WTC11 (cell line): ENCODE results near the gene SLU7.

Experiments used
- ESRRA ChIP-seq: sonication (generic); formaldehyde crosslinking; IDR thresholded peaks from 2 replicates; pipeline ENCODE4 v1.8.1; 2022; ENCODE audit warnings: mild to moderate bottlenecking, missing genetic modification reagents, borderline replicate concordance
- GABPB1 ChIP-seq: sonication (generic); formaldehyde crosslinking; IDR thresholded peaks from 2 replicates; pipeline ENCODE4 v1.8.1; 2023; ENCODE audit warnings: mild to moderate bottlenecking, missing genetic modification reagents
- IRF2 ChIP-seq: sonication (generic); formaldehyde crosslinking; IDR thresholded peaks from 2 replicates; pipeline ENCODE4 v1.8.0; 2022; ENCODE audit warnings: low read depth, missing genetic modification reagents, borderline replicate concordance
- NFYB ChIP-seq: sonication (generic); formaldehyde crosslinking; conservative IDR thresholded peaks from 2 replicates; pipeline ENCODE4 v1.8.0; 2022; ENCODE audit warnings: low read depth, missing genetic modification reagents
- NR2C2 ChIP-seq: sonication (generic); formaldehyde crosslinking; IDR thresholded peaks from 2 replicates; pipeline ENCODE4 v1.8.0; 2022; ENCODE audit warnings: mild to moderate bottlenecking, missing genetic modification reagents
- ZNF138 ChIP-seq: sonication (generic); formaldehyde crosslinking; conservative IDR thresholded peaks from 2 replicates; pipeline ENCODE4 v1.8.1; 2022; ENCODE audit warnings: mild to moderate bottlenecking, moderate library complexity, missing genetic modification reagents
- TF ChIP-seq, protein P1 (sequence below): sonication (generic); formaldehyde crosslinking; conservative IDR thresholded peaks from 2 replicates; pipeline ENCODE4 v1.8.1; 2022; ENCODE audit warnings: mild to moderate bottlenecking, missing genetic modification reagents
- TF ChIP-seq, protein P2 (sequence below): fragments of 200-600 bp; IDR thresholded peaks from 2 replicates; pipeline ENCODE4 v1.8.0; 2022; ENCODE audit warnings: antibody characterized with exemption

GRCh38 chr5:160445132-160445531 lies 26.3 kb upstream of the SLU7 start:
- TF ChIP-seq, protein P1, sequence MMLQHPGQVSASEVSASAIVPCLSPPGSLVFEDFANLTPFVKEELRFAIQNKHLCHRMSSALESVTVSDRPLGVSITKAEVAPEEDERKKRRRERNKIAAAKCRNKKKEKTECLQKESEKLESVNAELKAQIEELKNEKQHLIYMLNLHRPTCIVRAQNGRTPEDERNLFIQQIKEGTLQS (CRISPR knock-in tag), result no peak
- TF ChIP-seq NR2C2 (CRISPR knock-in tag), result no peak
- no peak for TF ChIP-seq ESRRA (CRISPR knock-in tag)
- TF ChIP-seq, protein P2, sequence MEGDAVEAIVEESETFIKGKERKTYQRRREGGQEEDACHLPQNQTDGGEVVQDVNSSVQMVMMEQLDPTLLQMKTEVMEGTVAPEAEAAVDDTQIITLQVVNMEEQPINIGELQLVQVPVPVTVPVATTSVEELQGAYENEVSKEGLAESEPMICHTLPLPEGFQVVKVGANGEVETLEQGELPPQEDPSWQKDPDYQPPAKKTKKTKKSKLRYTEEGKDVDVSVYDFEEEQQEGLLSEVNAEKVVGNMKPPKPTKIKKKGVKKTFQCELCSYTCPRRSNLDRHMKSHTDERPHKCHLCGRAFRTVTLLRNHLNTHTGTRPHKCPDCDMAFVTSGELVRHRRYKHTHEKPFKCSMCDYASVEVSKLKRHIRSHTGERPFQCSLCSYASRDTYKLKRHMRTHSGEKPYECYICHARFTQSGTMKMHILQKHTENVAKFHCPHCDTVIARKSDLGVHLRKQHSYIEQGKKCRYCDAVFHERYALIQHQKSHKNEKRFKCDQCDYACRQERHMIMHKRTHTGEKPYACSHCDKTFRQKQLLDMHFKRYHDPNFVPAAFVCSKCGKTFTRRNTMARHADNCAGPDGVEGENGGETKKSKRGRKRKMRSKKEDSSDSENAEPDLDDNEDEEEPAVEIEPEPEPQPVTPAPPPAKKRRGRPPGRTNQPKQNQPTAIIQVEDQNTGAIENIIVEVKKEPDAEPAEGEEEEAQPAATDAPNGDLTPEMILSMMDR, result no peak
- no peak for TF ChIP-seq IRF2 (CRISPR knock-in tag)
- no peak for TF ChIP-seq ZNF138 (CRISPR knock-in tag)
- TF ChIP-seq GABPB1, result no peak
- no peak for TF ChIP-seq NFYB (CRISPR knock-in tag)
